KG1 (cell line): ENCODE results near the gene CAMKMT.

Source experiments
- DNase-seq: peaks from one replicate; lab custom pipeline; 2025; lab: John Stamatoyannopoulos, UW

The CAMKMT gene

GRCh38 chr2:44772669-44773378 is 411.1 kb downstream of the CAMKMT start:
- no peak for DNase-seq

GRCh38 chr2:44774826-44775492 is 413.2 kb downstream of the CAMKMT start:
- DNase-seq: no peak

GRCh38 chr2:44777036-44777435 is 415.3 kb downstream of the CAMKMT start:
- no peak for DNase-seq

GRCh38 chr2:44777537-44777936 is 415.8 kb downstream of the CAMKMT start:
- no peak for DNase-seq

- no peak for DNase-seq
Observed at GRCh38 chr2:44778221-44778654, 416.5 kb downstream of the CAMKMT start.

GRCh38 chr2:44778671-44779476 is 417.1 kb downstream of the CAMKMT start:
- no peak for DNase-seq

GRCh38 chr2:44779793-44780192 is 418.0 kb downstream of the CAMKMT start:
- no peak for DNase-seq

GRCh38 chr2:44780406-44780805 is 418.7 kb downstream of the CAMKMT start:
- no peak for DNase-seq

- DNase-seq: no peak
Observed at GRCh38 chr2:44785433-44785832, 423.7 kb downstream of the CAMKMT start.

- DNase-seq: no peak
Observed at GRCh38 chr2:44786045-44786816, 424.5 kb downstream of the CAMKMT start.

- DNase-seq: no peak
Observed at GRCh38 chr2:44786817-44787214, 425.1 kb downstream of the CAMKMT start.

- no peak for DNase-seq
Observed at GRCh38 chr2:44787663-44788062, 425.9 kb downstream of the CAMKMT start.

- no peak for DNase-seq
Observed at GRCh38 chr2:44789446-44789845, 427.7 kb downstream of the CAMKMT start.

- DNase-seq: no peak
Observed at GRCh38 chr2:44789971-44790721, 428.4 kb downstream of the CAMKMT start.

GRCh38 chr2:44793322-44793870 is 431.6 kb downstream of the CAMKMT start:
- DNase-seq: no peak

- no peak for DNase-seq
Observed at GRCh38 chr2:44796771-44797170, 435.0 kb downstream of the CAMKMT start.

- no peak for DNase-seq
Observed at GRCh38 chr2:44798139-44798659, 436.5 kb downstream of the CAMKMT start.

GRCh38 chr2:44799105-44799504 is 437.4 kb downstream of the CAMKMT start:
- no peak for DNase-seq

GRCh38 chr2:44799754-44800153 is 438.0 kb downstream of the CAMKMT start:
- DNase-seq: no peak

- no peak for DNase-seq
Observed at GRCh38 chr2:44801289-44801840, 439.6 kb downstream of the CAMKMT start.
